ENCODE results near the gene FTSJ3.
"Not testable (repeated sequence)": the region's sequence is repeated elsewhere in the genome, so short reads cannot be mapped to it uniquely, and the experiment has no call there.

The FTSJ3 gene

GRCh38 chr17:63827801-63828221 is 348 bp upstream of the FTSJ3 start:
- DNase-seq, result no peak

GRCh38 chr17:63826468-63827001 is 928 bp downstream of the FTSJ3 start:
- no peak for DNase-seq

- DNase-seq, result no peak
These were observed 3.1 kb downstream of the FTSJ3 start for GRCh38 chr17:63824362-63824761.

GRCh38 chr17:63823659-63824331 is 3.7 kb downstream of the FTSJ3 start:
- no peak for DNase-seq

- no peak for DNase-seq
These were observed 4.9 kb downstream of the FTSJ3 start for GRCh38 chr17:63822537-63822936.

- no peak for DNase-seq
These were observed 5.7 kb downstream of the FTSJ3 start for GRCh38 chr17:63821804-63822203.

DNA sequence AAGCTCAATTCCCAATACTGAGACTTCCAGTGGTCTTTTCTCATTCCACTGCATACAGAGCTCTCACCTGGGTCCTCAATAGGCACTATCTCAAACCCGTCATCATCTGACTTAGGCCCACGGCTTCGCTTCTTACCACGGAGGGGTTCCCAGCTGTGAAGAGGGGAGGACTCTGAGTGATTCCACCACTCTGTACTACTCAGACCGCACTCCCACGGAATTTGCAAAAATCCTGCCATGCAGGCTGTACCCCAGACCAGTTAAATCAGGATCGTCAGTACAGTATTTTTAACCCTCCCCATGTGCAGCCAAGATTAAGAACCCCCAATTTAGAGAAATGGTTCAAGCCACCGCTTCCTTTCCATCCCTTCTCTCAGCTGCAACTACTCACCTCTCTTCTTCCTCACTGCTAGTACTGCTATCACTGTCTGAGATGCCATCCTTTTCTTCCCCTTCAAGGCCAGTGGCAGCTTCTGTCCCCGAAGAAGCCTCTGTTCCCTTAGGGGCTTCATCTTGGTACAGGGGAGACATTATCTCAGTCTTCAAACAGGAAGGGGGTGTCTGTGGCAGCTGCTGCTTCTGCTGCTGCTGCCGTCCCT is 6.4 kb downstream of the FTSJ3 start:
- DNase-seq, result no peak

DNA sequence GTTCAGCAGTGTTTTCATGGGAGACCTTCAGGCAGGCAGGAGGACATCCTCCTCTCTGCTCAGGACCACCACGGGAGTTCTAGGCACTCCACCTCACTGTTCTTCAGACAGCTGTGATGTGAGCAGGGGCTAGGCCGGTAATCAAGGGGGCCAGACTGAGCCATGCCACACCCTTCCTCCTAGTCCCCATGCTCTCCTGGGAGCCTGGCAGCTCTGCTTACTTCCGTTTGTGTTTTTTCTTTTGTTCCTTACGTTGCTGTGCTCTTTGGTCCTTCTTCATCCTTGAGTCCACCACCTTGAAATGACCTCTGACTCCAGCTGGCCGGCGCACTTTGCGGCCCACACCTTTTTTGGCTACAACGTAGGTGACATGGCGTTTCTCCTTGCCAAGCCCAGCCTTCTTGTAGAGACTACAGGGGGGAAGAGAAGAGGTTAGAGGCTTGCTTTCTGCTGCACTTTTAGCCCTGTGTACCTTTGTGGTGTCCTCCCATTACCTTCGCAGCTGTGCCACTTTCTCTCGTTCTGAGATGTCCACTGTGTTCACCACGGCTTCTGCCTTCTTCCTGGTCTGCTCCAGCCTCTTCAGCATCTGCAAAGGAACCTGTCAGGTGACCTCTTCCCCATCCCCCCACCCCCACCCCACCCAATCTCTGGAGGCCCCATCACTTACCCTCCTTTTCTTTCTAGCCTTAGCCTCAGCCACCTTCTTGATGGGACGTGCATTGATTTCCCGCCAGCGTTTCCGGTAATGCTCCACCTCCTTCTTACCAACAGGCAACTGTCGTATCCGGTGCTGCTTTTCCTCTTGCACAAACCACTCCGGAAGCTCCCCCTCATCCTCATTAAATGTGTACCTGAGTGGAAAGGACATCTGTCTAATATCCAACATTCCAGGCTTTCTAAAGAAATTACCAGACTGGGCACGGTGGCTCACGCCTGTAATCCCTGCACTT is 7.6 kb downstream of the FTSJ3 start:
- no peak for DNase-seq

DNA sequence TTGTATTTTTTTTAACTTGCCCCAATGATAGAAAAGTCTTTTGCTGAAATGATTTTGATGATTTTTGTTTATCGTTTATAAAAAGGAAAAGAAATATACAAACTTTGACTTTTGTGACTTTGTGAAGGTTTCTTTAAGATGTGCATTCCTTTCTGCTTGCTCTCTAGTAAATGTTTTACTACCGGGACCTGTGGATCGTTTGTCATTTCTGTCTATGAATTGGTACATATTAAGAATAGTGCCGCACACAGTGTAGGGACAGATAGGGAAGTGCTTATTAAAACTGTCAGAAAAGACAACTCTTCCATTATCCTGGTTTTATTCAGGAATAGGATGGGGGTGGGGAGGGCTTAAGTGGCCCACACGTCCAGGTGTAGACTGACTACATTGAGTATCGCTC is 8.3 kb downstream of the FTSJ3 start:
- DNase-seq, result no peak

DNA sequence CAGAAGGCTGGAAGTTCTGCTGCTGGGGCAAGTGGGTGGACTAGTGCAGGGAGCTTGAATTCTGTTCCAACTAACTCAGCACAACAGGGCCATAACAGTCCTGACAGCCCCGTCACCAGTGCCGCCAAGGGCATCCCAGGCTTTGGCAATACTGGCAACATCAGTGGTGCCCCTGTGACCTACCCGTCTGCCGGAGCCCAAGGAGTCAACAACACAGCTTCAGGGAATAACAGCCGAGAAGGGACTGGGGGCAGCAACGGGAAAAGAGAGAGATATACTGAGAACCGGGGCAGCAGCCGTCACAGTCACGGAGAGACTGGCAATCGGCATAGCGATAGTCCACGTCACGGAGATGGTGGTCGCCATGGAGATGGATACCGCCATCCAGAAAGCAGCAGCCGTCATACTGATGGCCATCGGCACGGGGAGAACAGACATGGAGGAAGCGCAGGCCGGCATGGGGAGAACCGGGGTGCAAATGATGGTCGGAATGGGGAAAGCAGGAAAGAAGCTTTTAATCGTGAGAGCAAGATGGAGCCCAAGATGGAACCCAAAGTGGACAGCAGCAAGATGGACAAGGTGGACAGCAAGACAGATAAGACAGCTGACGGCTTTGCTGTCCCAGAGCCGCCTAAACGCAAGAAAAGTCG is 9.6 kb downstream of the FTSJ3 start:
- no peak for DNase-seq

DNA sequence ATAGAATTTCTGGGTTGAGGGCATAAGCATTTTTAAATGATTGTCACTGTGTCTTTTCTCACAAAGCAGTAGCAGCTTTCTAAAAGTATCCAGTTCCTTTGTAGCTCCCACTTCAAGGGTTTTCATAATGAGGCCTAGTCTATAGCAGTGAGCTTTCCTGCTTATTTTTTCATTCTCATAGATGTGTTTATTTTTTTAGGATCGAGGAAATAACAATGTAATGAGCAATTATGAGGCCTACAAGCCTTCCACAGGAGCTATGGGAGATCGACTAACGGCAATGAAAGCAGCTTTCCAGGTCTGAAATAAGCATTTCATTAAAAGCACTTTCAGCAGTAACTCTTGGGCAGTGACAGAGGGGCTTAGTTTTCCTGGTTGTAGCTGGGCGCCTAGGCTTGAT is 10.8 kb downstream of the FTSJ3 start:
- no peak for DNase-seq

DNA sequence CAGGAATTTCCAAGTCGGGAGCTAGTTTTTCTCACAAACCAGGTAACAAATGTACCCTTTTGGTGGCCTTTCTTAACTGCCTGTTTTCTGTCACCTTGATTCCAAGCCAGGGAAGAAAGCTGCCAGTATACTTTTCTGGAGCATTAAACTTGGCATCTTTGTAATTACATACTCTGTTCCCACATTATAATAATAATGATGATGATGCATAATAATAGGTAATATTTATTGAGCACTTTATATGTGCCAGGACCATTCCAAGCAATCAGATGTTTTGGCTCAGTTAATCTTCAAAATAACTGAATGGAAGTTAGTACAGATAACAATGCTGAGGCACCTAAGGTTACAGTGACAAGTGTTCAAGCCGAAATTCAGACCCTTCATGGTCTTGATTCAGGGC is 11.3 kb downstream of the FTSJ3 start:
- DNase-seq, result no peak

DNA sequence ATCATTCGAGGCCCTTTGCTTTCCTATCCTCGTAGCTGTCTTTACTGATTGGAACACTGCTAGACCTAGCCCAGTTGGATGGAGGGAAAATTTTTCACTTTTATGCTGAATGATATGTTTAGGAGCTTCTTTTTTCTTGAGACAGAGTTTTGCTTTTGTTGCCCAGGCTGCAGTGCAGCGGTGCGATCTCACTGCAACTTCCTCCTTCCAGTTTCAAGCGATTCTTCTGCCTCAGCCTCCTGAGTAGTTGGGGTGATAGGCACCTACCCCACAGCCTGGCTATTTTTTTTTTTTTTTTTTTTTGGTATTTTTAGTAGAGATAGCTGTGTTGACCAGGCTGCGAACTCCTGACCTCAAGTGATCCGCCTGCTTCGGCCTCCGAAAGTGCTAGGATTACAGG is 17.5 kb downstream of the FTSJ3 start:
- no peak for DNase-seq

GRCh38 chr17:63805591-63805990 is 21.9 kb downstream of the FTSJ3 start:
- DNase-seq, result no peak

GRCh38 chr17:63804328-63804727 is 23.1 kb downstream of the FTSJ3 start:
- no peak for DNase-seq

DNA sequence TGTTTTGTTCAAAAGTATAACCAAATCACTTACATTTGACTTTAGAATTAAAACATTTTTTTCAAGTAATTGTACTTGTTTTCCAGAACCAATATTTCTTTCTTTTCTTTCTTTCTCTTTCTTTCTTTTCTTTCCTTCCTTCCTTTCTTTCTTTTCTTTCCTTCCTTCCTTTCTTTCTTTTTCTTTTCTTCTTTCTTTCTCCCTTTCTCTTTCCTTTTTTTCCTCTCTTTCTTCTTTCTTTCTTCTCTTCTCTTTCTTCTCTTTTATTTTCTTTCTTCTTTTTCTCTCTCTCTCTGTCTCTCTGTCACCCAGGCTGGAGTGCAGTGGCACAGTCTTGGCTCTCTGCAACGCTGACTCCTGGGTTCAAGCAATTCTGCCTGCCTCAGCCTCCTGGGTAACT is 26.7 kb downstream of the FTSJ3 start:
- no peak for DNase-seq

GRCh38 chr17:63798572-63799106 is 28.8 kb downstream of the FTSJ3 start:
- DNase-seq, result no peak

GRCh38 chr17:63796375-63796774 is 31.1 kb downstream of the FTSJ3 start:
- not testable (repeated sequence) for DNase-seq

GRCh38 chr17:63792055-63792729 is 35.3 kb downstream of the FTSJ3 start:
- no peak for DNase-seq

DNA sequence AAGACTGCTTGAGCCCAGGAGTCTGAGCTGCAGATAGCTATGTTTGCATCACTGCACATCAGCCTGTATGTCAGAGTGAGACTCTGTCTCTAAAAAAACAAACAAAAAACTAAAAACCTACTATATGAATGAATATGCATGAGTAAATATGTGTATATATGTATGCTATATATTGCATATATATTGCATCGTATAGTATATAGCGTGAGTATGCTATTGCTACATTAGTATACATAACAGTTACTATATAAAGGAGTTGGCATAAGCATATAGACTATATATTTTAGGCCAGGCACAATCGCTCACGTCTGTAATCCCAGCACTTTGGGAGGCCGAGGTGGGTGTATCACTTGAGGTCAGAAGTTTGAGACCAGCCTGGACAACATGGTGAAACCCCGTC is 37.4 kb downstream of the FTSJ3 start:
- DNase-seq, result no peak

GRCh38 chr17:63786971-63787711 is 40.3 kb downstream of the FTSJ3 start:
- DNase-seq, result no peak

Data from cortex of kidney (tissue), 1 donor.